ENCODE measurements around the gene NFYA. TPM values are rescaled to one million over a fixed set of nuclear protein-coding genes. Genes with fewer than 3 reads are reported as not detected.

Gene NFYA
- total RNA-seq, 1 experiment from 2014 or later, result 23.7 TPM

- intact Hi-C loops (cut with micrococcal nuclease; ENCODE audit: unreplicated experiment), result no loop called here
- TF ChIP-seq CTCF (IDR thresholded peaks at IDR 0.05; ENCODE audit: unreplicated experiment), result no peak
- peaks cover 11% of the 10 kb centered on the region for H3K4me1 Mint-ChIP-seq (ENCODE audit: low read depth, unreplicated experiment)
- no peak overlapping the region for H3K4me3 Mint-ChIP-seq (ENCODE audit: low read depth, unreplicated experiment)
- DNase-seq, result no peak
- no TSS peak for BruUV-seq (replicated peaks)
- CTCF ChIA-PET, result interaction anchor here (2.5 kb wide), 1 partner anchor 11 kb away, joined by 5 read pairs; the partner anchor contains the start of gene UNC5CL
- no peaks in the 10 kb centered on the region for H3K36me3 Mint-ChIP-seq (ENCODE audit: insufficient read depth, unreplicated experiment)
- H3K27me3 Mint-ChIP-seq (ENCODE audit: unreplicated experiment), result no peaks in the 10 kb centered on the region
- H3K27ac Mint-ChIP-seq (ENCODE audit: unreplicated experiment), result no peak overlapping the region
- H3K9me3 Mint-ChIP-seq (ENCODE audit: low read depth, unreplicated experiment), result no peaks in the 10 kb centered on the region
Observed at GRCh38 chr6:41050536-41050935, 22.2 kb upstream of the NFYA start.

- TF ChIP-seq CTCF (IDR thresholded peaks at IDR 0.05; ENCODE audit: unreplicated experiment), result no peak
- DNase-seq, result no peak
- CTCF ChIA-PET, result no interaction called here
- Mint-ChIP-seq H3K4me1 (ENCODE audit: low read depth, unreplicated experiment) (peaks cover 11% of the 10 kb centered on the region), H3K27me3 (ENCODE audit: unreplicated experiment) (no peaks in the 10 kb centered on the region), H3K9me3 (ENCODE audit: low read depth, unreplicated experiment) (no peaks in the 10 kb centered on the region), H3K36me3 (ENCODE audit: insufficient read depth, unreplicated experiment) (no peaks in the 10 kb centered on the region), H3K27ac (ENCODE audit: unreplicated experiment) (no peak overlapping the region), H3K4me3 (ENCODE audit: low read depth, unreplicated experiment) (no peak overlapping the region)
- no TSS peak for BruUV-seq (replicated peaks)
- intact Hi-C loops (cut with micrococcal nuclease; ENCODE audit: unreplicated experiment), result no loop called here
Observed at GRCh38 chr6:41051873-41052272, 20.9 kb upstream of the NFYA start.

- intact Hi-C loops (cut with micrococcal nuclease; ENCODE audit: unreplicated experiment), result no loop called here
- DNase-seq, result no peak
- Mint-ChIP-seq H3K27me3 (ENCODE audit: unreplicated experiment) (no peaks in the 10 kb centered on the region), H3K4me3 (ENCODE audit: low read depth, unreplicated experiment) (no peak within 1 kb of the TSS), H3K4me1 (ENCODE audit: low read depth, unreplicated experiment) (peaks cover 10% of the 10 kb centered on the region), H3K36me3 (ENCODE audit: insufficient read depth, unreplicated experiment) (no peaks in the 10 kb centered on the region), H3K9me3 (ENCODE audit: low read depth, unreplicated experiment) (no peaks in the 10 kb centered on the region), H3K27ac (ENCODE audit: unreplicated experiment) (no peak within 1 kb of the TSS)
- CTCF ChIA-PET, result interaction anchor here (1.0 to 1.4 kb wide), 2 partner anchors 12 to 15 kb away, joined by 4 read pairs; no protein-coding TSS in a partner anchor
- no TSS peak for BruUV-seq (replicated peaks)
- TF ChIP-seq CTCF (IDR thresholded peaks at IDR 0.05; ENCODE audit: unreplicated experiment), result no peak
Observed at GRCh38 chr6:41053041-41053440, 19.7 kb upstream of the NFYA start, which contains the start of gene APOBEC2. Gene APOBEC2, plus strand, starts transcription at chr6:41053202. Its CDS starts 146 bp downstream, at chr6:41053348.

GRCh38 chr6:41054511-41054910 lies 18.3 kb upstream of the NFYA start:
- Mint-ChIP-seq H3K9me3 (ENCODE audit: low read depth, unreplicated experiment) (no peaks in the 10 kb centered on the region), H3K4me1 (ENCODE audit: low read depth, unreplicated experiment) (peaks cover 20% of the 10 kb centered on the region), H3K27me3 (ENCODE audit: unreplicated experiment) (no peaks in the 10 kb centered on the region), H3K4me3 (ENCODE audit: low read depth, unreplicated experiment) (no peak overlapping the region), H3K27ac (ENCODE audit: unreplicated experiment) (no peak overlapping the region), H3K36me3 (ENCODE audit: insufficient read depth, unreplicated experiment) (no peaks in the 10 kb centered on the region)
- intact Hi-C loops (cut with micrococcal nuclease; ENCODE audit: unreplicated experiment), result no loop called here
- DNase-seq, result no peak
- no peak for TF ChIP-seq CTCF (IDR thresholded peaks at IDR 0.05; ENCODE audit: unreplicated experiment)
- CTCF ChIA-PET, result interaction anchor here (3.2 kb wide), 1 partner anchor 14 kb away, joined by 16 read pairs; the partner anchor contains the start of gene UNC5CL
- BruUV-seq (replicated peaks), result no TSS peak
